EH (cell line): ENCODE data around the gene ZNF654.
"Not testable (repeated sequence)": the region's sequence is repeated elsewhere in the genome, so short reads cannot be mapped to it uniquely, and the experiment has no call there.

Experiments
- DNase-seq: peaks from one replicate; pipeline ENCODE4 v3.0.0-alpha.2; 2015; ENCODE audit warnings: low read depth

ZNF654 gene

DNA sequence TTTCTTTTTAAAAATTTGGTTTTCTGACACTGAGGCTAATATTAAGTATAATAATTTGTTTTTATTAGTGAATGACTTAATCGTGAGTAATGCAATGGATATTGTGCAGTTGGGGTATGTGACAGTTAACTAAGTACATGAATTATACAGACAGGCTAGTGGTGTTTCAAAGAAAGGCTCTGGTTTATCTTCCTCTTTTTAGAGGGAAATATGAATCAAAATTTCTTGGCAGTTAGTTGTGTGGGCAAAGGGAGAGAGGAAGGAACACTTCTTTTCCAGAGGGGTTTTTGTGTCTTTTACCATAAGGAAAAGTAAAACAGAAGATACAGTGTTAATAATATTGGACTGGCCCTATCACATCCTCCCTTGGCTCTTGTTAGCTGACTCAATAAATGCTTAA lies 2.7 kb downstream of the ZNF654 start:
- DNase-seq: peak; percentile 6

DNA sequence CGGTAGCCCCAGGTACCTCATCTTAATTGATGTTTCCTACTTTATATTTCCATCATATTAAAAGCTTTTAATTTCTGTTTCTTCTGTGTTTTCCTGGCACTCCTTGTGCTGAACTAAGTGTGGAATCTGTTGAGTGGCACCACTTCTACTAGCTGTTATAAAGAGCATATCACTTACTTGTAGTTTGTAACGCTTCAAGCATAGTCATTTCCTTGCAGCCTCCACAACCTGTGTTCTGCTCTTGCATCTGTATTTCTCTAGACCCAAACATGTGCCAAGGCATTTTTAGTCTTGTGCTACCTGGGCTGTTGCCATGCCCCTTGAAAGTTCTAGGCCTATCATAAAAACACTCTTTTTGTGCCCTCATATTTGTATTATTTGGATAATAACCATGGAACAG lies 16.0 kb downstream of the ZNF654 start:
- no peak for DNase-seq

GRCh38 chr3:88075497-88075896 lies 16.4 kb downstream of the ZNF654 start:
- no peak for DNase-seq

GRCh38 chr3:88076712-88077111 lies 17.7 kb downstream of the ZNF654 start:
- DNase-seq: no peak

DNA sequence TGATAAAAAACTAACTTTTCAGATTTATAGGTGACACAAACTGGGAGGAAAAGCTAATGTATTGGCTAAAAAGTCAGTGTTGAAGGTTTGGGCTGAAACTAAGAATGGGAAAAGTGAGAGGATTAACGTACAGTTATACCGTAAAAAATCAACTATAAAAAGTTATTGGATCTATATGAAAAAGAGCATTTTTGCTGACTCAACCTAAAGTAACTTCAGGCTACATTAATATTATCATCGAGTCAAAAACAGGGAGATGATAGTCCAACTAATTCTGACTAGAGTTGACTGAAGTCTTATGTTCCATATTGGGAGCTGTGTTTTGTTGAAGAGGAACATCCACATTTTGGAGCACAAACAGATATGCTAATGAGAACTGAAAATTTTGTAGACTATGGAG lies 19.9 kb downstream of the ZNF654 start:
- DNase-seq: no peak

DNA sequence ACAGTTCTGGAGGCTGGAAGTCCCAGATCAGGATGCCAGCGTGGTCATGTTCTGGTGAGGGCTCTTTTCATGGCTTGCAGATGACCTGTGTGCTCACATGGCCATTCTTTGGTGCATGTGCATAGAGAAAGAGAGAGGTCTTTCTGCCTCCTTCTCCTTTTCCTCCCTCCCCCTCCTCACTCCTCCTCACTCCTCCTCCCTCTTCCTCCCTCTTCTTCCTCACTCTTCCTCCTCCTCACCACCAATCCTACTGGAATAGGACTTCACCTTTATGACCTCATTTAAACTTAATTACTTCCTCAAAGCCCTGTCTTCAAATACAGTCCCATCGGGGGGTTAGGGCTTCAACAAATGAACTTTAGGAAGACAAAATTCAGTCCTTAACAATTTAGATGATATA lies 23.8 kb downstream of the ZNF654 start:
- no peak for DNase-seq

- no peak for DNase-seq
Measured at GRCh38 chr3:88084097-88084501, 25.0 kb downstream of the ZNF654 start.

DNA sequence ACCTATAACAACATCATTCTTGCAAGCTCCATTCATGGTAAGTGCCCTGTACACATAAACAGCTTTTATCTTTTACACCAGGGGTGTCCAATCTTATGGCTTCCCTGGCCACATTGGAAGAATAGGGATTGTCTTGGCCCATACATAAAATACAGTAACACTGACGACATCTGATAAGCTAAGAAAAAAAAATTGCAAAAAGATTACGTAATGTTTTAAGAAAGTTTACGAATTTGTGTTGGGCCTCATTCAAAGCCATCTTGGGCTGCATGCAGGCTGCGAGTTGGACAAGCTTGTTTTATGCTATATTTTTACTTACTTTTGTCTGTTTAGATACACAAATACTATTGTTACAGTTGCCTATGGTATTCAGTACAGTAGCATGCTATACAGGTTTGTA lies 31.6 kb downstream of the ZNF654 start:
- DNase-seq: no peak

- no peak for DNase-seq
Measured at GRCh38 chr3:88092270-88092669, 33.2 kb downstream of the ZNF654 start.

- DNase-seq: no peak
Measured at GRCh38 chr3:88093266-88093665, 34.2 kb downstream of the ZNF654 start.

GRCh38 chr3:88101142-88101541 lies 42.1 kb downstream of the ZNF654 start:
- no peak for DNase-seq

DNA sequence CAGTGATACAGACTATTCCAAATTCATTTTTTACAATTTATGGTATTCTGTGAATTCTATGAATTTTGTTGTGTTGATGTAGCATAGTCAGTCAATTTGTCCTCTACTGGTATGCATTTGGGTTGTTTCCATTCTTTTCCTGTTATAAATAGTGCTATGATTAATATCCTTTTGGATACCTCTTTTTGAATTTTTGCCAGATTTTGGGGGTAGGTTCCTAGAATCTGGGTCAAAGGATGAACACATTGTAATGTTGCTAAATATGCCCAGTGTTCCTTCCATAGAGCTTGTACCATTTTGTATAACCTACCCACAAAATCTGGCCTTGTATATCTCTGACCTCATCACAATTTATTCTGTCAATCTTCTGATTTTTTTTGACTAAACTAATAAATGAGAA lies 46.3 kb downstream of the ZNF654 start:
- peak; percentile 72 for DNase-seq

DNA sequence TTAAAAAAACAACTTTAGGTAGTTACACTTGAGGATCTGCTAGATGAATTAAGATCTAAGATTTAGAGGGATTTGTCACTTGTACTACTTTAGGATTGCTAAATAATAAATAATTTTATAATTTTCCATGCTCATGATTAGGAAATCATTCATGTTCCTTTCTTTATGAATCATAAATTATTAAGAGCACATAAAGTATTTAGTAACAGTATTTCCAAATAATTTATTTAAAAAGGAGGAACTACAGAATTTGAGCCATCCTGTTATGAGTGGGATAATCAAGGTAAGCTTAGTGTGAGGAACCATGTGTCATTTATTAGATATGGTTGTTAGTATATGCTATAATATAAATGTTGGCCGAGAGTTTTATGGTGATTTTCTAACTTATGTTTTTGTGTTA lies 53.2 kb downstream of the ZNF654 start:
- no peak for DNase-seq

GRCh38 chr3:88113311-88114162 lies 54.5 kb downstream of the ZNF654 start:
- DNase-seq: peak; percentile 77

DNA sequence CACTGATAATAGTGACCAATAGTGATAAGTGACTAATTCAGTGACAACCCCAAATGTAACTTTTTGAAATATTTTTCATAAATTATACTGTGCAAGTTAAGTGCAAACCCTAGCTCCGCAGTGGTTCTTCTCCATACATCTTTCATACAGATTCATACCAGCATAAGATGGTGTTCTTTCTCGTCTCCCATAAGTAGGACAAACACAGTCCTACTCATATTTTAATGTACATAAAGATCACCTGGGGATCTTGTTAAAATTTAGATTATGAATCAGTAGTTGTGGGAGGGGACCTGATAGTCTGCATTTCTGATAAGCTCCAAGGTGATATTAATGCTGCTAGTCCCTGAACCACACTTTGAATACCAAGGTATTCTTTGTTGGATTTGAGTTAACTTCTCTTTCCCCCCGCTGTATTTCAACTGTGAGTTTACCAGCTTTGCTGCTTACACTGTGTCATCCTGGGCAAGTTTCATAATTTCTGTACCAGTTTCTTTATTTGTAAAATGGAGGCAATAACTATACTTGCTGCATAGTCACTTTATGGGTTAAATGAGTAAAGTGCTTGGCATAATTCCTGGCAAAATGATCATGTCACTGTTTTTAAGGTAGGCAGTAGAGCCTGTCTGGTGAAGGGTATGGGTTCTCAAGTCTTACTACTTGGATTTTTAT lies 56.0 kb downstream of the ZNF654 start:
- DNase-seq: no peak

GRCh38 chr3:88117683-88118082 lies 58.6 kb downstream of the ZNF654 start:
- DNase-seq: no peak

DNA sequence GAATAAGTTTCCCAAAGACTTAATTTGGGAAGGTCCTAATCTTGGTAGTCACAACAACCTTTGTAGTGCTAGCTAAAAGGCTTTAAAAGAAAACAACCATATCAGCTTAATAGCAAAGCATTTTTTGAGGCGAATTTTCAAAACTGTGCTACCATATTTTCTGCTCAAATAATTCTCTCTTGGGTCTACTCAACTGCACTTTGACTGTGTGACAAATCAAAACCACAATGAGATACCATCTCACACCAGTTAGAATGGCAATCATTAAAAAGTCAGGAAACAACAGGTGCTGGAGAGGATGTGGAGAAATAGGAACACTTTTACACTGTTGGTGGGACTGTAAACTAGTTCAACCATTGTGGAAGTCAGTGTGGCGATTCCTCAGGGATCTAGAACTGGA lies 59.5 kb downstream of the ZNF654 start:
- not testable (repeated sequence) for DNase-seq

GRCh38 chr3:88123526-88123925 lies 64.5 kb downstream of the ZNF654 start:
- no peak for DNase-seq

GRCh38 chr3:88131695-88132094 lies 72.6 kb downstream of the ZNF654 start:
- peak; percentile 18 for DNase-seq

DNA sequence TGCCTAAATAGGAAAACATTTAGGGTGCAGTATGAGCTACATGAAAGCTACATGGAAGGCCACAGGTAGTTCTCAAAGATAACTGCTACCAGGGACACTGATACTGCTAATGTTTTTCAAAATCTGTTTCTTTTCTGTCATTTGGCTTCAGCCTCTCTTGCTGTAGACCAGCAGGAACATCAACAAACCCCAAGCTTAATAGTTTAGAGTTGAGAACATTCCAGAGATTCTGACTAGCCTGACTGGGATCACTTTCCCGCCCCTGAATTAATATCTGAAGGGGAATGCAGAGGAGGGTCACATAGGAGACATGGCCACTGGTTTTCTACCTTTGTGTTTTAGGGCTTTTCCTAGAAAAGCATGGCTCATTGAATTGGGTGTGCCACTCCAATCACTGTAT lies 73.8 kb downstream of the ZNF654 start:
- DNase-seq: peak; percentile 57

DNA sequence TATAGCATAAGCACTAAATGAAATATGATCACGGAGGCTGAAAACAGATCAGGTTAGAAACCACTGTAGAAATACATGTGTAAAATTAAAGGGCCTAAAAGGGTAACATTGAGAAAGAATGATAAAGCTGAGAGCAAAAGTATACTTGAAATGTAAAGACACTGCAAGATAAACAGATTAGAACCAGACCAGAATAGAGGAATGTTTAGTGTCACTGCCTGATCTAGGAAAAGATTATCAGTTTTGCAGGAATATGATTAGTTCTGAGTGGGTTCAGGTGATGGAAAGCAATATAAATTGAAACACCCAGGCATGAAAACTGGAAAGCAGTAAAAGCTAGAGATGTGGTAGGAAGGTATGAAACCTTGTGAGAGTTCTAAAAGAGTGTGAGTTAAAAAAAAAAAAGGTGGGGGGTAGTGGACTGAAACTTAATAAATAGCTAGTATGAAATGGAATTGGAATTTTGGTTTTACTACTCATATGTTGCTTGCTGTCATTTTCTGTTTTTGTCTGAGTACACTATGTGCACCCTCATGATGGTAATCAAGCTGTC lies 74.7 kb downstream of the ZNF654 start:
- DNase-seq: no peak

DNA sequence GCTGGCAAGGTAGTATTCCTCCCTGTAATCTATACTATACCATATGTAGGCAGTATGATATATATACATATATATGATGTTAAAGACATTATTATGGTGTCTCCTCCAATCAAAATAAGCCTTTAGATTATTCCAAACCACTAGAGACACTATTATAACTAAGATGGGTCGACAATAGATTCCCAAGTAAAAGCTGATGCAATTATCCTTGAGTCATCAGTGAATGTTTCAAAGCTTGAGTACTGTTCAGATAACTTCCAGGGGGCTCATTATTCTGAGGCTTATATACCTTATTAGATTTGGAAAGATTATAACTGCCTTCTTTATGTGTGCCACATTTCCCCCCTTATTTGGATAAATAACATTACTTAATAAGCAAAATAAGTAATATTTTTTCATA lies 78.8 kb downstream of the ZNF654 start:
- peak; percentile 36 for DNase-seq

DNA sequence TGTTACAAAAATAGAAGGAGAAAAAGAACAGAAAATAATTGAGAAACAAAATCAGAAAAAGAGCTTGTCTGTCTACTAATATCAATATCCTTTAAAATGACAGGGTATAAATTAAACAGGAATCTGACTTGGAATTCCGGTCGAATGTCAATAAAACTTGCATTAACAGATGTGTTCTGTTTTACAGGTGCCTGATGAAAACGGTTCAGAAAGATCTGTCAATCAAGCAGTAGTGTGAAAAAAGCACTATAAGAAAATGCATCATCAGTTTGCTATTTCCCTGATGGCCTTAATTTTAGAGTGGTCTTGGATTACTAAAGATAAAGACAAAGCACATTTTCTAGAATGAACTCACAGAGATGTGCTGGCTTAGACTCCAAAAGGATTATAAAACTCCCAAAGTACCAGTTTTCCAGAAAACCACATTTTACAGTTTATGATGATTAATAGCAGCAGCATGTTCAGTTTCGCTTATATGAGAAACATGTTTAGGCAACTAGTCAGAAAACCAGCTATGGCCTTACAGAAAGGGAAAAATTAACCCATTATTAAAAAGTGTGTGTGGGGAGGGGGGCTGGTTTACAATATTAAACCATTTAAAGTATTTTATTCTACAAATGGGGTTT lies 82.5 kb downstream of the ZNF654 start:
- DNase-seq: peak; percentile 92
